ENCODE results near the gene INO80D.
"Not testable (repeated sequence)": the region's sequence is repeated elsewhere in the genome, so short reads cannot be mapped to it uniquely, and the experiment has no call there.

INO80D gene

DNA sequence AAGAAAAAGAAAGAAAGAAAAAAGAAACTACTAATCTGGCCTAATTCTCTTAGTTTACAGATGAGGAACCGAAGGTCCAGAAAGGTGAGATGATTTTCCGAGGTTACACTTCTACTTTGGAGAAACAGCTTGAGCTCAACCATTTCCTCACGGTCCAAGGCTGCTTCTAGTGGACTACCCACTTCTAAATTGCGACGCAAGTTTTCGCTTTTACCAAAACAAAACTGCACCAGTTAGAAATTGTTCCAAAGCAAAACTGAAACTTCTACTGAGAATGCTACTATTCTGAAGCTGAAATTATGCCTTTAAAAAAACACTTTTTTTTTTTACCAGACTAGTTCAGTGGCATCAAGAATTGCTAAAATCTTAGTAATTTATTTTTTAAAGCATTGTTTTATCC is 101.6 kb downstream of the INO80D start:
- no peaks in the 10 kb centered on the region for H4K20me1 ChIP-seq
- TF ChIP-seq Cebpa-rat (IDR thresholded peaks at IDR 0.05) = no peak
- no peak overlapping the region for H3K4me3 ChIP-seq
- no peak overlapping the region for H3K4me2 ChIP-seq
- no peak overlapping the region for H3K9ac ChIP-seq
- no peaks in the 10 kb centered on the region for H3K36me3 ChIP-seq
- H3K4me1 ChIP-seq = no peaks in the 10 kb centered on the region
- H3K27ac ChIP-seq = no peak overlapping the region
- no peaks in the 10 kb centered on the region for H3K27me3 ChIP-seq
- H3K9me3 ChIP-seq = no peaks in the 10 kb centered on the region

DNA sequence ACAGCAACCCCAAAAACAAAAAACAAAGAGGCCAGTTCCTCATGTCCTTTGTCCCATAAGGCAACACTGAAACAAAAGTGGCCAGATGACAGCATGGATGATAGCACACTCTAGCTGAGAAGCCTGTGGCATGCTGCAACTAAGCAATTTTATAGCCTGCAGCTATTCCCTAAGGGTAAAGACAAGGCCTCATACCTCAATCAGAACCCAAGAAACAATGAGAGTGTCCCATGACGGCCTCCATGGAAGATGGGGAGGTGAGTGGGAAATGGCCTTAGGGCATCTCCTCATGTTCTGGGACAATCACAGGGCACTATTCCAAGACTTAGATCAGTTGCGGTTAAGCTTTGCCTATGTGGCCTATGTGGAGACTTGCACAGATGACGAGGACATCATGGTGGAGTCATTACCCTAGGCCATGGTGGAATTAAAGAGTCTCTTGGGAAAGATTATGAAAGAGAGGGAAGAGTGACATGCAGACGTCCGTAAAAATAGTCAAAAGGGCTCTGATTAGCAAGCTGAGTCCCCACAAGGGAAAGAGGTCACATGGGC is 103.1 kb downstream of the INO80D start:
- H3K27ac ChIP-seq = no peak overlapping the region
- H4K20me1 ChIP-seq = no peaks in the 10 kb centered on the region
- no peak overlapping the region for H3K9ac ChIP-seq
- no peaks in the 10 kb centered on the region for H3K4me1 ChIP-seq
- H3K9me3 ChIP-seq = peaks cover 12% of the 10 kb centered on the region; the same call in 1 of the 2 replicates
- H3K27me3 ChIP-seq = no peaks in the 10 kb centered on the region
- no peak overlapping the region for H3K4me3 ChIP-seq
- H3K4me2 ChIP-seq = no peak overlapping the region
- TF ChIP-seq Cebpa-rat (IDR thresholded peaks at IDR 0.05) = no peak
- no peaks in the 10 kb centered on the region for H3K36me3 ChIP-seq

DNA sequence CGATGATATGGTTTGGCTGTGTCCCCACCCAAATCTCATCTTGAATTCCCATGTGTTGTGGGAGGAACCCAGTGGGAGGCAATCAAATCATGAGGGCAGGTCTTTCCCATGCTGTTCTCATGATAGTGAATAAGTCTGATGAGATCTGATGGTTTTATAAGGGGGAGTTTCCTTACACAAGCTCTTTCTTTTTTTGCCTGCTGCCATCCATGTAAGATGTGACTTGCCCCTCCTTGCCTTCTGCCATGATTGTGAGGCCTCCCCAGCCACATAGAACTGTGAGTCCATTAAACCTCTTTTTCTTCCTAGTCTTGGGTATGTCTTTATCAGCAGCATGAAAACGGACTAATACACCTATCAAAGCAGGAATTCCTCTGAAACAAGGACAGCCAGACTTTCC is 107.2 kb downstream of the INO80D start:
- not testable (repeated sequence) for H3K4me1 ChIP-seq, H3K4me3 ChIP-seq, H3K9ac ChIP-seq

GRCh38 chr2:205977699-205978098 is 108.3 kb downstream of the INO80D start:
- H3K36me3 ChIP-seq, H4K20me1 ChIP-seq, H3K27me3 ChIP-seq, H3K4me2 ChIP-seq, H3K9ac ChIP-seq, H3K4me1 ChIP-seq, H3K4me3 ChIP-seq, H3K27ac ChIP-seq: not testable (repeated sequence)
- peaks cover 23% of the 10 kb centered on the region for H3K9me3 ChIP-seq

More for the DNA sequence above, 107.2 kb downstream of the INO80D start:
- H3K4me2 ChIP-seq, H3K27me3 ChIP-seq, H3K36me3 ChIP-seq, H3K27ac ChIP-seq, H4K20me1 ChIP-seq: not testable (repeated sequence)
- peaks cover 23% of the 10 kb centered on the region for H3K9me3 ChIP-seq

DNA sequence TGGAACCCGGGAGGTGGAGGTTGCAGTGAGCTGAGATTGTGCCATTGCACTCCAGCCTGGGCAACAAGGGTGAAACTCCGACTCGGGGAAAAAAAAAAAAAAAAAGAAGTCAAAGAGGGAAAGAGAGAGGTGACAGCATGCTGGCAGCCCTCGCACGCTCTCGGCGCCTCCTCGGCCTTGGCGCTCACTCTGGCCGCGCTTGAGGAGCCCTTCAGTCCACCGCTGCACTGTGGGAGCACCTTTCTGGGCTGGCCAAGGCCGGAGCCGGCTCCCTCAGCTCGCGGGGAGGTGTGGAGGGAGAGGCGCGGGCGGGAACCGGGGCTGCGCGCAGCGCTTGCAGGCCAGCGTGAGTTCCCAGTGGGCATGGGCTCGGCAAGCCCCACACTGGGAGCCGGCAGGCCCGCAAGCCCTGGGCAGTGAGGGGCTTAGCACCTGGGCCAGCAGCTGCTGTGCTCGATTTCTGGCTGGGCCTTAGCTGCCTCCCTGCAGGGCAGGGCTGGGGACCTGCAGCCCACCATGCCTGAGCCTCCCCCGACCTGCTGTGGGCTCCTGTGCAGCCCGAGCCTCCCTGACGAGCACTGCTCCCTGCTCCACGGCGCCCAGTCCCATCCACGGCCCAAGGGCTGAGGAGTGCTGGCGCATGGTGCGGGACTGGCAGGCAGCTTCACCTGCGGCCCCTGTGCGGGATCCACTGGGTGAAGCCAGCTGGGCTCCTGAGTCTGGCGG is 108.9 kb downstream of the INO80D start:
- H3K9me3 ChIP-seq = peaks cover 23% of the 10 kb centered on the region
- H3K4me1 ChIP-seq, H3K36me3 ChIP-seq, H3K4me2 ChIP-seq, H4K20me1 ChIP-seq, H3K27ac ChIP-seq, H3K27me3 ChIP-seq, H3K4me3 ChIP-seq, H3K9ac ChIP-seq: not testable (repeated sequence)

DNA sequence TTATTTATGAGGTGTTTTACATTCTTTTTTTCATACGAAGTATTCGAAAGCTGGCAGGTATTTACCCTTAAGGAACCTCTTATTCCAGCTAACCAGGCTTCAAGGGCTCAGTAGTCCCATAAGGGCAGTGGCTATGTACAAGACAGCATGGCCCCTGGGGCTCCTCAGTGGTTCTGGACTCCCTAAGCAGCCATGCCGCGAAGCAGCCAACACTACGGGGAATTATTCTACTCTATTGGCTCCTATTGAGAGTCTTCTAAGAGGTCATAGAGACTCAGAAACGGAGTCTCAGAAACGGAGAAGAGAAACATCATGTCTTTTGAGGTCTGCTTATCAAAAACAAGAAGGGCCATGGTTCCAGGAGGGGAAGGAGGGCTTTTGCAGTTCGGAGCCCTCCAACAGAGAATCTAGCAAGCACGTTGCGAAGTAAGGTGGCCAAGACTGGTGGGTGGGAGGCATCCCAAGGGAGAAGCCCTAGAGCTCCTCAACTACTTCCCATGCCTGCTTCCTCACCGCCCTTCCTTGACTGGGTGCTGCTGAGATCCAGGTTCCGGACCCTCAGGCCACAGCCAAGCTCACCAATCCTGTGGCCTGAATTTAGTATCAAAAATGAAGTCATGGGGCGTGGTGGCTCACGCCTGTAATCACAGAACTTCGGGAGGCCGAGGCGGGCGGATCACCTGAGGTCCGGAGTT is 109.7 kb downstream of the INO80D start:
- no peak overlapping the region for H3K9ac ChIP-seq
- no peak for TF ChIP-seq Cebpa-rat (IDR thresholded peaks at IDR 0.05)
- H3K9me3 ChIP-seq = peaks cover 23% of the 10 kb centered on the region
- no peaks in the 10 kb centered on the region for H3K4me1 ChIP-seq
- no peak overlapping the region for H3K27ac ChIP-seq
- H4K20me1 ChIP-seq = no peaks in the 10 kb centered on the region
- no peak overlapping the region for H3K4me2 ChIP-seq
- no peaks in the 10 kb centered on the region for H3K36me3 ChIP-seq
- no peaks in the 10 kb centered on the region for H3K27me3 ChIP-seq
- H3K4me3 ChIP-seq = no peak overlapping the region

DNA sequence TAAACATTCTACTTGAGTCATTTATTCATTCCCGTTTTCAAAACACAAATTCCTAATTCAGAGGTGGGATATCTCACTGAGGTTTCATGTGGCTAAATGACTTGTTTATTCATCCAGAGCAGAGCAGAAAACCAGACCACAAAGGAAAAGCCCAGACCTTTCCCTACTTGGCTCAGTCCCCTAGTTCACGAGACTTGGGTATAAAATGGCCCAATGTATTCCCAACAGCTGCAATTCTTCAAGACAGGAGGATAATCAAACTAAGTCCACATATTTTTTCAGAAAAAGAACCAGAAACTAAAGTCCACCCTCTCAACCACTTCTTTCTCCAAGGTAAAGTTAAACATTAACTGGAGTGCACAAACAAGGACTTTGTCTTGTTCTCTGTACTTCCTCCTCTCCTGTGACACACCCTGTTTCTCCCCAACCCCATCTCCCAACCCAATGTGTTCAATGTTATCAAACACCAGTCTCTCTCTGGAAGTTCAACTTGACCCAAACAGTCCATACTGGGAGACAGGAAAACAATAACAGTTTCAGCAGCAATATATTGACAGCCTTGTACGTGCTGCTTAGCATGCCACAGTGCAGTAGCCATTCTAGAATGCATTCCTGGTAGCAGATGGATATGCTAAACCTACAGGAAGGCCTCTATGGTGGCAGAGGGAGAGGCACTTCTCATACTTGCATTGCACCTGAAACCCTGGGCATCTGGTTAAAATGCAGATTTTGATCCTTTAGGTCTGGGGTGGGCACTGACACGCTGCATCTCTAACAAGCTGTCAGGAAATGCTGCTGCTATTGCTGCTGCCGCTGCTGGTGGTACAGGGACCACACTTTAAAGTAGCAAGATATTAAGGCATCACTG is 110.7 kb downstream of the INO80D start:
- Histone ChIP-seq H3K4me3 (no peak overlapping the region), H3K9ac (no peak overlapping the region), H4K20me1 (no peaks in the 10 kb centered on the region), H3K27me3 (no peaks in the 10 kb centered on the region), H3K36me3 (no peaks in the 10 kb centered on the region), H3K27ac (no peak overlapping the region), H3K4me1 (no peaks in the 10 kb centered on the region), H3K4me2 (no peak overlapping the region), H3K9me3 (peaks cover 23% of the 10 kb centered on the region)
- no peak for TF ChIP-seq Cebpa-rat (IDR thresholded peaks at IDR 0.05)

GRCh38 chr2:205972113-205972512 is 113.9 kb downstream of the INO80D start:
- Histone ChIP-seq H3K4me3 (no peak overlapping the region), H4K20me1 (no peaks in the 10 kb centered on the region), H3K27ac (no peak overlapping the region), H3K4me2 (no peak overlapping the region), H3K9ac (no peak overlapping the region), H3K9me3 (peaks cover 4% of the 10 kb centered on the region; the same call in 1 of the 2 replicates), H3K36me3 (no peaks in the 10 kb centered on the region), H3K27me3 (no peaks in the 10 kb centered on the region), H3K4me1 (no peaks in the 10 kb centered on the region)
- TF ChIP-seq Cebpa-rat (IDR thresholded peaks at IDR 0.05) = no peak

- Histone ChIP-seq H4K20me1 (no peaks in the 10 kb centered on the region), H3K9ac (no peak overlapping the region), H3K27ac (no peak overlapping the region), H3K4me1 (no peaks in the 10 kb centered on the region), H3K9me3 (no peaks in the 10 kb centered on the region), H3K4me2 (no peak overlapping the region), H3K4me3 (no peak overlapping the region), H3K27me3 (no peaks in the 10 kb centered on the region), H3K36me3 (no peaks in the 10 kb centered on the region)
- TF ChIP-seq Cebpa-rat (IDR thresholded peaks at IDR 0.05) = no peak
Observed at GRCh38 chr2:205970348-205970747, 115.6 kb downstream of the INO80D start.

GRCh38 chr2:205969584-205969983 is 116.4 kb downstream of the INO80D start:
- H3K4me1 ChIP-seq = no peaks in the 10 kb centered on the region
- H3K9me3 ChIP-seq = no peaks in the 10 kb centered on the region
- no peak for TF ChIP-seq Cebpa-rat (IDR thresholded peaks at IDR 0.05)
- no peaks in the 10 kb centered on the region for H3K36me3 ChIP-seq
- H3K9ac ChIP-seq = no peak overlapping the region
- no peaks in the 10 kb centered on the region for H4K20me1 ChIP-seq
- no peak overlapping the region for H3K4me3 ChIP-seq
- no peak overlapping the region for H3K4me2 ChIP-seq
- H3K27me3 ChIP-seq = no peaks in the 10 kb centered on the region
- no peak overlapping the region for H3K27ac ChIP-seq
